Retina (tissue), 1 donor: Measurements from ENCODE around the gene NID2.

Experiments used
- DNase-seq: peaks from one replicate; pipeline ENCODE4 v3.0.0-alpha.2; 2016

Gene NID2

GRCh38 chr14:52079239-52079959, 10.5 kb upstream of the NID2 start:
- no peak for DNase-seq

- no peak for DNase-seq
Observed at GRCh38 chr14:52078721-52079120, 9.9 kb upstream of the NID2 start.

GRCh38 chr14:52078095-52078531, 9.3 kb upstream of the NID2 start:
- DNase-seq = no peak

- DNase-seq = no peak
Observed at GRCh38 chr14:52077256-52077979, 8.6 kb upstream of the NID2 start.

GRCh38 chr14:52076334-52076733, 7.5 kb upstream of the NID2 start:
- DNase-seq = no peak

- DNase-seq = no peak
Observed at GRCh38 chr14:52075371-52075770, 6.5 kb upstream of the NID2 start.

GRCh38 chr14:52073251-52073650, 4.4 kb upstream of the NID2 start:
- DNase-seq = no peak

- no peak for DNase-seq
Observed at GRCh38 chr14:52072266-52072780, 3.5 kb upstream of the NID2 start.

GRCh38 chr14:52071675-52072074, 2.8 kb upstream of the NID2 start:
- no peak for DNase-seq

GRCh38 chr14:52070051-52070431, 1.2 kb upstream of the NID2 start:
- no peak for DNase-seq

GRCh38 chr14:52069307-52070050, 620 bp upstream of the NID2 start:
- peak; percentile 75 for DNase-seq

GRCh38 chr14:52067873-52068614, 815 bp downstream of the NID2 start:
- peak; percentile 77 for DNase-seq

- DNase-seq = no peak
Observed at GRCh38 chr14:52064174-52064573, 4.7 kb downstream of the NID2 start.

- no peak for DNase-seq
Observed at GRCh38 chr14:52063052-52063462, 5.8 kb downstream of the NID2 start.

GRCh38 chr14:52061890-52062289, 7.0 kb downstream of the NID2 start:
- DNase-seq = no peak

GRCh38 chr14:52061390-52061789, 7.5 kb downstream of the NID2 start:
- DNase-seq = no peak

GRCh38 chr14:52060080-52060479, 8.8 kb downstream of the NID2 start:
- no peak for DNase-seq

- no peak for DNase-seq
Observed at GRCh38 chr14:52059649-52060048, 9.2 kb downstream of the NID2 start.

- no peak for DNase-seq
Observed at GRCh38 chr14:52058341-52058740, 10.5 kb downstream of the NID2 start.

GRCh38 chr14:52055167-52055566, 13.7 kb downstream of the NID2 start:
- DNase-seq = no peak

- DNase-seq = no peak
Observed at GRCh38 chr14:52054678-52055077, 14.2 kb downstream of the NID2 start.

- DNase-seq = no peak
Observed at GRCh38 chr14:52053044-52053443, 15.8 kb downstream of the NID2 start.
